ENCODE measurements around the gene EP400. TPM values are rescaled to one million over a fixed set of nuclear protein-coding genes. Genes with fewer than 3 reads are reported as not detected.

Gene EP400
- total and polyA plus RNA-seq, 9 of the 15 experiments (the other 6 are each of a cell fraction or from before 2014, with no cell fraction given): 4.5 to 58.0 (median 7.0) TPM

- no peak for TF ChIP-seq DLX4 (CRISPR knock-in tag; IDR thresholded peaks at IDR 0.05)
- TF ChIP-seq SUPT5H (IDR thresholded peaks at IDR 0.05): no peak
These were observed 103.9 kb downstream of the EP400 start (continued) for GRCh38 chr12:132053338-132054330.

- Histone ChIP-seq H4K20me1 (replicated peaks; ENCODE audit: control insufficient read depth, insufficient read depth, low read length) (no peaks in the 10 kb centered on the region), H2AFZ (ENCODE audit: low read depth, low read length) (no peak overlapping the region), H3K4me2 (ENCODE audit: insufficient read depth, low read length) (no peak overlapping the region), H3K9ac (ENCODE audit: insufficient read depth in 1 of 2, low read depth in 2 of 2, low read length in 2 of 2) (no peak overlapping the region), H3K36me3 (ENCODE audit: control insufficient read depth, insufficient read depth, low read length) (peaks cover 88% of the 10 kb centered on the region), H3K79me2 (ENCODE audit: control insufficient read depth, insufficient read depth, low read length) (no peaks in the 10 kb centered on the region), H3K4me3 (no peak overlapping the region), H3K27me3 (ENCODE audit: control insufficient read depth in 2 of 2, insufficient read depth in 2 of 2, low read length in 2 of 2) (no peaks in the 10 kb centered on the region), H3K9me1 (ENCODE audit: control insufficient read depth, insufficient read depth, low read length) (no peaks in the 10 kb centered on the region), H3K27ac (ENCODE audit: extremely low read depth, low read depth, low read length) (no peak overlapping the region), H3K9me3 (replicated peaks; ENCODE audit: control insufficient read depth, insufficient read depth, low read depth, low read length) (no peaks in the 10 kb centered on the region), H3K4me1 (replicated peaks in 1 of 2; ENCODE audit: control insufficient read depth in 2 of 2, insufficient read depth in 2 of 2, low read length in 2 of 2) (no peaks in the 10 kb centered on the region)
- BruUV-seq (replicated peaks): no TSS peak
- in situ Hi-C loops (cut with MboI) (no loop called here), intact Hi-C loops (cut with micrococcal nuclease) (no loop called here)
- POLR2A ChIA-PET: interaction anchor here (0.6 kb wide), 1 partner anchor 506 kb away, joined by 3 read pairs; no protein-coding TSS in a partner anchor
- WGBS (ENCODE audit: insufficient coverage, low coverage, missing lambda C conversion rate): 99% methylated on average over 12 of the region's 12 CpGs
- FAIRE-seq (no peak), ATAC-seq (no peak), DNase-seq (ENCODE audit: extremely low read depth in 1 of 4, low spot score in 3 of 4) (no peak)
- CTCF ChIA-PET (ENCODE audit: low intra/inter-chr PET ratio): no interaction called here
- no peak for TF ChIP-seq BRCA1 (IDR thresholded peaks at IDR 0.05)
- TF ChIP-seq BRCA1 (CRISPR knock-in tag; IDR thresholded peaks at IDR 0.05): no peak
- TF ChIP-seq TFE3 (CRISPR knock-in tag; IDR thresholded peaks at IDR 0.05): no peak
- TF ChIP-seq ZNF23 (CRISPR knock-in tag; IDR thresholded peaks at IDR 0.05): no peak
These were observed 105.2 kb downstream of the EP400 start for GRCh38 chr12:132054983-132055382.
